NCI-H524 (cell line): ENCODE data around the gene RASA2.
"Not testable (repeated sequence)": the region's sequence is repeated elsewhere in the genome, so short reads cannot be mapped to it uniquely, and the experiment has no call there.

Experiments
- DNase-seq, 2 experiments: peaks; one replicate each; lab custom pipeline; 2025; lab: John Stamatoyannopoulos, UW

Gene RASA2

GRCh38 chr3:141578202-141578973 is 91.6 kb downstream of the RASA2 start:
- peak in 1 of 2 experiments; percentile 74 for DNase-seq

GRCh38 chr3:141594357-141594756 is 107.5 kb downstream of the RASA2 start:
- no peak for DNase-seq

- no peak for DNase-seq
Measured at GRCh38 chr3:141597931-141598330, 111.1 kb downstream of the RASA2 start.

- no peak for DNase-seq
Measured at GRCh38 chr3:141600331-141600730, 113.5 kb downstream of the RASA2 start.

- no peak for DNase-seq
Measured at GRCh38 chr3:141602706-141603105, 115.9 kb downstream of the RASA2 start.

- DNase-seq: no peak
Measured at GRCh38 chr3:141603473-141604035, 116.7 kb downstream of the RASA2 start.

- DNase-seq: no peak
Measured at GRCh38 chr3:141605883-141606282, 119.1 kb downstream of the RASA2 start.

GRCh38 chr3:141608438-141608837 is 121.6 kb downstream of the RASA2 start:
- DNase-seq: no peak

- DNase-seq: no peak
Measured at GRCh38 chr3:141610939-141611338, 124.1 kb downstream of the RASA2 start.

GRCh38 chr3:141618103-141618910 is 131.5 kb downstream of the RASA2 start:
- DNase-seq: no peak

GRCh38 chr3:141618938-141619337 is 132.1 kb downstream of the RASA2 start:
- DNase-seq: no peak

- DNase-seq: no peak
Measured at GRCh38 chr3:141619450-141619849, 132.6 kb downstream of the RASA2 start.

- DNase-seq: no peak
Measured at GRCh38 chr3:141623691-141624090, 136.9 kb downstream of the RASA2 start.

GRCh38 chr3:141625506-141625905 is 138.7 kb downstream of the RASA2 start:
- no peak for DNase-seq

- not testable (repeated sequence) for DNase-seq
Measured at GRCh38 chr3:141628334-141628733, 141.5 kb downstream of the RASA2 start.

GRCh38 chr3:141628868-141629441 is 142.1 kb downstream of the RASA2 start:
- not testable (repeated sequence) for DNase-seq

- no peak for DNase-seq
Measured at GRCh38 chr3:141629976-141630375, 143.1 kb downstream of the RASA2 start.

- peak in 1 of 2 experiments; percentile 25 for DNase-seq
Measured at GRCh38 chr3:141632779-141633374, 146.1 kb downstream of the RASA2 start.

GRCh38 chr3:141642215-141642614 is 155.4 kb downstream of the RASA2 start:
- no peak for DNase-seq

GRCh38 chr3:141643391-141643790 is 156.6 kb downstream of the RASA2 start:
- DNase-seq: no peak

GRCh38 chr3:141643796-141644195 is 157.0 kb downstream of the RASA2 start:
- DNase-seq: no peak

- peak in 1 of 2 experiments; percentile 20 for DNase-seq
Measured at GRCh38 chr3:141644931-141645330, 158.1 kb downstream of the RASA2 start.
